ENCODE data around the gene PTPRG. TPM values are rescaled to one million over a fixed set of nuclear protein-coding genes. Genes with fewer than 3 reads are reported as not detected.

The PTPRG gene
- total RNA-seq, 2 experiments from 2014 or later, result 0.13 to 0.70 TPM

DNA sequence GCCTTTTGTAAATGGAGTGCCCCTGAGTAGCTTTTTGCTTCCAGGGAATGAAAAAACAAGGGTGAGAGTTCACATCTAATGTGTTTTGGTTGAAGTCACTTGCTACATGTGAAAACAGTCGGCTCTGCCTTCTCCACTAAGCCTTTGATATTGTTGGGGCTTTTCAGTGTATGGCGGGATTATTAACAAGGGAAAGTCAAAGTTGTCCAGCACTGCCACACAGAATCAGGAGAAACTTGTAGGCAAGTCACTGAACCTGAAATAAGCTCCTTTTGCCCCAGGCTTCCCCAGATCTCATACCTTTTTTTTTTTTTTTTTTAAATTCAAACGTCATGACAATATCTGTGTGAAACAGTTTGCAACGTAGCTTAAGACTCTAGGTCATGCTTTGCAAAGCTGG, 564.0 kb downstream of the PTPRG start:
- no peak for TF ChIP-seq EZH2phosphoT487 (IDR thresholded peaks at IDR 0.05; ENCODE audit: borderline replicate concordance, low read depth, low read length)
- TF ChIP-seq, protein P1, sequence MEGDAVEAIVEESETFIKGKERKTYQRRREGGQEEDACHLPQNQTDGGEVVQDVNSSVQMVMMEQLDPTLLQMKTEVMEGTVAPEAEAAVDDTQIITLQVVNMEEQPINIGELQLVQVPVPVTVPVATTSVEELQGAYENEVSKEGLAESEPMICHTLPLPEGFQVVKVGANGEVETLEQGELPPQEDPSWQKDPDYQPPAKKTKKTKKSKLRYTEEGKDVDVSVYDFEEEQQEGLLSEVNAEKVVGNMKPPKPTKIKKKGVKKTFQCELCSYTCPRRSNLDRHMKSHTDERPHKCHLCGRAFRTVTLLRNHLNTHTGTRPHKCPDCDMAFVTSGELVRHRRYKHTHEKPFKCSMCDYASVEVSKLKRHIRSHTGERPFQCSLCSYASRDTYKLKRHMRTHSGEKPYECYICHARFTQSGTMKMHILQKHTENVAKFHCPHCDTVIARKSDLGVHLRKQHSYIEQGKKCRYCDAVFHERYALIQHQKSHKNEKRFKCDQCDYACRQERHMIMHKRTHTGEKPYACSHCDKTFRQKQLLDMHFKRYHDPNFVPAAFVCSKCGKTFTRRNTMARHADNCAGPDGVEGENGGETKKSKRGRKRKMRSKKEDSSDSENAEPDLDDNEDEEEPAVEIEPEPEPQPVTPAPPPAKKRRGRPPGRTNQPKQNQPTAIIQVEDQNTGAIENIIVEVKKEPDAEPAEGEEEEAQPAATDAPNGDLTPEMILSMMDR (conservative IDR thresholded peaks at IDR 0.05; ENCODE audit: low read length), result no peak
- Histone ChIP-seq H3K9me2 (ENCODE audit: insufficient read depth, low read length) (no peaks in the 10 kb centered on the region), H3K36me3 (ENCODE audit: insufficient read depth, low read length) (no peaks in the 10 kb centered on the region), H3K9me3 (ENCODE audit: low read length) (no peaks in the 10 kb centered on the region), H3K4me1 (ENCODE audit: insufficient read depth, low read length, poor library complexity, severe bottlenecking) (no peaks in the 10 kb centered on the region), H3K79me2 (ENCODE audit: insufficient read depth, low read depth, low read length) (no peaks in the 10 kb centered on the region), H3K4me3 (ENCODE audit: low read depth, low read length, poor library complexity, severe bottlenecking) (no peak overlapping the region), H3K27ac (ENCODE audit: low read depth, low read length, poor library complexity, severe bottlenecking) (no peak overlapping the region), H2AFZ (ENCODE audit: low read length) (no peak overlapping the region), H3K4me2 (ENCODE audit: low read length) (no peak overlapping the region), H4K20me1 (ENCODE audit: insufficient read depth, low read length) (no peaks in the 10 kb centered on the region)
- intact Hi-C loops (cut with micrococcal nuclease; ENCODE audit: unreplicated experiment), result no loop called here
- ChIA-PET POLR2A (no interaction called here), CTCF (ENCODE audit: unreplicated experiment) (interaction anchor here (0.6 kb wide), 1 partner anchor 233 kb away, joined by 3 read pairs; no protein-coding TSS in a partner anchor)
- no peak for DNase-seq (ENCODE audit: low spot score)
- no TSS peak for BruUV-seq (replicated peaks)

DNA sequence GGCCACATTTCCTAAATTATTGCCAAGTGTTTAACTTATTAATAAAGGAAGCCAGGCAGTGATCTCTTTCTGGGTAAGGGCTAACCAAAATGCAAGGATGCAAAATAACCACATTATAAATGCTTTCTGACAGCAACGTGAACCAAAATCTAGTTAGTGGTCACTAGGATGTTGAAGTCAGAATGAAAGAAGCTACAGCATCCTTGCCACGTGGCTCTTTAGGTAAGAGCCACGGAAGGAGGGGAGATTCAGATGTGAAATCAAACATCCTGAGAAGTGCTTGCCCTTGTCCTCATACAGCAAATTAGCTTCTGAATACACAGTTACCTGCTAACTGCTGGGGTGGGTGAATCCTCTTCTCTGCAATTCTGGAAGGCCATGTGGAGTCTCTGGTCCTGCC, 565.7 kb downstream of the PTPRG start:
- no peak for TF ChIP-seq EZH2phosphoT487 (IDR thresholded peaks at IDR 0.05; ENCODE audit: borderline replicate concordance, low read depth, low read length)
- TF ChIP-seq, protein P1 (conservative IDR thresholded peaks at IDR 0.05; ENCODE audit: low read length), result no peak
- BruUV-seq (replicated peaks), result no TSS peak
- no peak overlapping the region for H3K4me2 ChIP-seq (ENCODE audit: low read length)
- no peaks in the 10 kb centered on the region for H3K79me2 ChIP-seq (ENCODE audit: insufficient read depth, low read depth, low read length)
- no peak overlapping the region for H2AFZ ChIP-seq (ENCODE audit: low read length)
- no peaks in the 10 kb centered on the region for H4K20me1 ChIP-seq (ENCODE audit: insufficient read depth, low read length)
- H3K4me1 ChIP-seq (ENCODE audit: insufficient read depth, low read length, poor library complexity, severe bottlenecking), result no peaks in the 10 kb centered on the region
- no peak for DNase-seq (ENCODE audit: low spot score)
- H3K9me3 ChIP-seq (ENCODE audit: low read length), result no peaks in the 10 kb centered on the region
- no peaks in the 10 kb centered on the region for H3K9me2 ChIP-seq (ENCODE audit: insufficient read depth, low read length)
- intact Hi-C loops (cut with micrococcal nuclease; ENCODE audit: unreplicated experiment), result no loop called here
- ChIA-PET POLR2A (no interaction called here), CTCF (ENCODE audit: unreplicated experiment) (no interaction called here)
- H3K36me3 ChIP-seq (ENCODE audit: insufficient read depth, low read length), result no peaks in the 10 kb centered on the region
- no peak overlapping the region for H3K27ac ChIP-seq (ENCODE audit: low read depth, low read length, poor library complexity, severe bottlenecking)
- H3K4me3 ChIP-seq (ENCODE audit: low read depth, low read length, poor library complexity, severe bottlenecking), result no peak overlapping the region

- Histone ChIP-seq H2AFZ (ENCODE audit: low read length) (no peak overlapping the region), H3K4me3 (ENCODE audit: low read depth, low read length, poor library complexity, severe bottlenecking) (no peak overlapping the region), H4K20me1 (ENCODE audit: insufficient read depth, low read length) (no peaks in the 10 kb centered on the region), H3K4me1 (ENCODE audit: insufficient read depth, low read length, poor library complexity, severe bottlenecking) (no peaks in the 10 kb centered on the region), H3K4me2 (ENCODE audit: low read length) (no peak overlapping the region), H3K27ac (ENCODE audit: low read depth, low read length, poor library complexity, severe bottlenecking) (no peak overlapping the region), H3K9me2 (ENCODE audit: insufficient read depth, low read length) (no peaks in the 10 kb centered on the region), H3K9me3 (ENCODE audit: low read length) (no peaks in the 10 kb centered on the region), H3K36me3 (ENCODE audit: insufficient read depth, low read length) (no peaks in the 10 kb centered on the region), H3K79me2 (ENCODE audit: insufficient read depth, low read depth, low read length) (no peaks in the 10 kb centered on the region)
- ChIA-PET POLR2A (no interaction called here), CTCF (ENCODE audit: unreplicated experiment) (no interaction called here)
- intact Hi-C loops (cut with micrococcal nuclease; ENCODE audit: unreplicated experiment), result no loop called here
- no peak for DNase-seq (ENCODE audit: low spot score)
- no TSS peak for BruUV-seq (replicated peaks)
- TF ChIP-seq, protein P1 (conservative IDR thresholded peaks at IDR 0.05; ENCODE audit: low read length), result no peak
- TF ChIP-seq EZH2phosphoT487 (IDR thresholded peaks at IDR 0.05; ENCODE audit: borderline replicate concordance, low read depth, low read length), result no peak
These were observed 566.7 kb downstream of the PTPRG start for GRCh38 chr3:62128051-62128450.
